Measurements from ENCODE around the gene IFNGR1.

The IFNGR1 gene

DNA sequence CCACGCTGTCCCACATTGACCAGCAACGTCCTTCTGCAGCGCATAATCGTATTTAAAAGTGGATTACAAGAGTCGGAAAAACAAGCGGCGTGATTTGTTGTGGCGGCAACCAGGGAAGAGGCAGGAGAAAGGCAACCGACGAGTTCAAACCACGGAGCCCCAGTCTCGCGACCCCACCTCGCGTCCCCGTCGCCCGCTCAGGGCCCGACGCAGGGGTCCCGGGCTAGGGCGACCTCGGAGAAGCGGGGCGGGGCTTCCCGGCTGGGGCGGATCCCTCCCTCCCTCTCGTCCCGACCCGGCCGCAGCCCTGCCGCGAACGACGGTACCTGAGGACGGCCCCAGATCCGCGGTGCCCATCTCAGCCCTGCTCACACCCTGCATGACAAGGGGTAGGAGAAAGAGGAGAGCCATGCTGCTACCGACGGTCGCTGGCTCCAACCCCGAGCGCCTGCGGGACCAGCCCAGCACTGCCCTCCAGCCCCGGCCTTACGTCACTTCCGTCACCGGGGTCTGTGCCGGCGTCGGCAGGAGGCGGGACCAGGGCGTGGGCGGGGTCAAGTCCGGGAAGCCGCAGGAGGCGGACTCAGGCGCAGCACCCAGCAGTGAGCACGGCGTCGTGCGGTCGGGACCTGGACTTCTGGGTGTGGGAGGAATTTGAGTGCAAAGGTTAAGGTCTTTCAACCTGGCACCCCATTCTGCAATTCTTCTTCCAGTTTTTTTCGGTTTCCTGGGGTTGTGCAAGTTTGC is at the start of gene IFNGR1:
Gene IFNGR1 (minus strand): TSS at position 469 of the 747 bp plus-strand sequence. CDS start 58 bp downstream, at position 411.
- TF ChIP-seq, protein P1, sequence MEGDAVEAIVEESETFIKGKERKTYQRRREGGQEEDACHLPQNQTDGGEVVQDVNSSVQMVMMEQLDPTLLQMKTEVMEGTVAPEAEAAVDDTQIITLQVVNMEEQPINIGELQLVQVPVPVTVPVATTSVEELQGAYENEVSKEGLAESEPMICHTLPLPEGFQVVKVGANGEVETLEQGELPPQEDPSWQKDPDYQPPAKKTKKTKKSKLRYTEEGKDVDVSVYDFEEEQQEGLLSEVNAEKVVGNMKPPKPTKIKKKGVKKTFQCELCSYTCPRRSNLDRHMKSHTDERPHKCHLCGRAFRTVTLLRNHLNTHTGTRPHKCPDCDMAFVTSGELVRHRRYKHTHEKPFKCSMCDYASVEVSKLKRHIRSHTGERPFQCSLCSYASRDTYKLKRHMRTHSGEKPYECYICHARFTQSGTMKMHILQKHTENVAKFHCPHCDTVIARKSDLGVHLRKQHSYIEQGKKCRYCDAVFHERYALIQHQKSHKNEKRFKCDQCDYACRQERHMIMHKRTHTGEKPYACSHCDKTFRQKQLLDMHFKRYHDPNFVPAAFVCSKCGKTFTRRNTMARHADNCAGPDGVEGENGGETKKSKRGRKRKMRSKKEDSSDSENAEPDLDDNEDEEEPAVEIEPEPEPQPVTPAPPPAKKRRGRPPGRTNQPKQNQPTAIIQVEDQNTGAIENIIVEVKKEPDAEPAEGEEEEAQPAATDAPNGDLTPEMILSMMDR (IDR thresholded peaks at IDR 0.05; ENCODE audit: control insufficient read depth, extremely low read depth, insufficient read depth), result no peak
- DNase-seq (ENCODE audit: low read depth), result no peak
- peak within 1 kb of the TSS; percentile 84 for H3K4me3 ChIP-seq (ENCODE audit: low read depth, low read length)

- TF ChIP-seq, protein P1 (IDR thresholded peaks at IDR 0.05; ENCODE audit: control insufficient read depth, extremely low read depth, insufficient read depth), result no peak
- H3K4me3 ChIP-seq (ENCODE audit: low read depth, low read length), result no peak overlapping the region
- DNase-seq (ENCODE audit: low read depth), result no peak
These were observed 49.7 kb upstream of the IFNGR1 start for GRCh38 chr6:137268911-137269310.

- TF ChIP-seq, protein P1 (IDR thresholded peaks at IDR 0.05; ENCODE audit: control insufficient read depth, extremely low read depth, insufficient read depth), result no peak
- DNase-seq (ENCODE audit: low read depth), result no peak
These were observed 47.1 kb upstream of the IFNGR1 start for GRCh38 chr6:137266309-137266586.

DNA sequence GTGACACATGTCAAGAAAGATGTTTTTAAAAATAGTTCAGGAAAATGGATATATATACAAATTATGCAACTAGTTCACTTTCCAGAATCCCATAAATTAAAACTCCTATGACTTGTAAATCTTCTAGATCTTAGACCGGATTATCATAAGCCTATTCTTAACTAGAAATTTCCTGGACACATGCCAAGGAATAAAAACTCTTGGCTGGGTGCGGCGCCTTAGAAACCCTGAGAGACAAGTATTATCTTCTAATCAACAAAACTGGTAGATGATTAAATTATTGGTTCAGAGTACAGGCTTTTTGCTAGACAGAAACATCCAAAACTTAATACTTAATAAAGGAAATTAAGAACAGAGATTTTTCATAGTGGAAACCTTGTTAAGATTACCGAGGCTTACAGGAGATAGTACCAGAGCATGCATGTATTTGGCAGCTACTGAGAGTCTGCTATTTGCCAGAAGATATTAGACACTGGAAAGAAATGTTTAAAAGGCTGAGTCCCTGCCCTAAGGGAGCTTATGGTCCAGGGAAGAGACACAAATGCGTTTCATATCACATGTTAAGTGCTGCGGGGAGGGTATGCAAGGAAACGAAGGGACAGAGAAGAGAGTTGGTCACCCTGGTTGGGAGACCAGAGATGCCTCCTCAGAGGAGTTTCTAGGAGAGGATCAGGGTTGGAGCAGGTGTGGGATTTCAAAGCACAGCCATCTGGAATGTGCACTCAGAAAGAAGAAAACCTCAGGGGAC is 46.5 kb upstream of the IFNGR1 start:
- TF ChIP-seq, protein P1 (IDR thresholded peaks at IDR 0.05; ENCODE audit: control insufficient read depth, extremely low read depth, insufficient read depth), result no peak
- H3K4me3 ChIP-seq (ENCODE audit: low read depth, low read length), result no peak overlapping the region
- DNase-seq (ENCODE audit: low read depth), result no peak

More at GRCh38 chr6:137266309-137266586, 47.1 kb upstream of the IFNGR1 start:
- no peak overlapping the region for H3K4me3 ChIP-seq (ENCODE audit: low read depth, low read length)

GRCh38 chr6:137264311-137265075 is 45.3 kb upstream of the IFNGR1 start:
- no peak for DNase-seq (ENCODE audit: low read depth)
- TF ChIP-seq, protein P1 (IDR thresholded peaks at IDR 0.05; ENCODE audit: control insufficient read depth, extremely low read depth, insufficient read depth), result no peak
- no peak overlapping the region for H3K4me3 ChIP-seq (ENCODE audit: low read depth, low read length)

DNA sequence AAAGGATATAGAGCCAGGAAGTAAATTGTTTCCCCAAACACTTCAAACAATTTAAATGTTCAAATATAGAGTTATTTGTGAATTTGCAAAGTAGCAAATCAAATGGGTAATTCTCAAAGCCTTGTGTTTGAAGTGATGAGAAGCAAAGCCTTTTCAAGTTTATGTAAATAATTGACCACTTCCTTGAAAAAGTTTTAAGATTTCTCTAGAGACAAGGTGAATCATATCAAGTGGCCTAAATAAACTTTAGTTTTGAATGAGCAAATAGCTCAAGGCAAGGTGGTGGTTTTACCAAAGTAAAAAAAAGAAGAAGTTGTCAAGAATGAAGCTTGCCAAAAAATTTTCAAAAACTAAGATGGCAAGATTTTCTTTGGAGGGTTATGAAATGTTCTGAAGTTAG is 42.6 kb upstream of the IFNGR1 start:
- TF ChIP-seq, protein P1 (IDR thresholded peaks at IDR 0.05; ENCODE audit: control insufficient read depth, extremely low read depth, insufficient read depth), result no peak
- H3K4me3 ChIP-seq (ENCODE audit: low read depth, low read length), result no peak overlapping the region
- DNase-seq (ENCODE audit: low read depth), result no peak

All from LNCaP clone FGC (cell line).